GM13976 (cell line): ENCODE measurements around the gene KCNT2.

ENCODE experiments used
- DNase-seq: peaks from one replicate; pipeline ENCODE4 v3.0.0; 2012; ENCODE audit warnings: low spot score
- in situ Hi-C: fragments of 300-500 bp; cut with MboI; formaldehyde crosslinking; loops from one replicate; pipeline ENCODE4 v1.12.0; 2022; ENCODE audit warnings: low sequenced_read_pairs, mixed read lengths, inconsistent platforms; ENCODE audit not compliant: unreplicated experiment
- TF ChIP-seq, protein P1 (sequence below): IDR thresholded peaks from 2 replicates; pipeline ENCODE4 v1.5.1; 2012; ENCODE audit warnings: borderline replicate concordance, mild to moderate bottlenecking; ENCODE audit not compliant: insufficient read depth; ENCODE audit errors: extremely low read depth, missing control alignments, control extremely low read depth

The KCNT2 gene

DNA sequence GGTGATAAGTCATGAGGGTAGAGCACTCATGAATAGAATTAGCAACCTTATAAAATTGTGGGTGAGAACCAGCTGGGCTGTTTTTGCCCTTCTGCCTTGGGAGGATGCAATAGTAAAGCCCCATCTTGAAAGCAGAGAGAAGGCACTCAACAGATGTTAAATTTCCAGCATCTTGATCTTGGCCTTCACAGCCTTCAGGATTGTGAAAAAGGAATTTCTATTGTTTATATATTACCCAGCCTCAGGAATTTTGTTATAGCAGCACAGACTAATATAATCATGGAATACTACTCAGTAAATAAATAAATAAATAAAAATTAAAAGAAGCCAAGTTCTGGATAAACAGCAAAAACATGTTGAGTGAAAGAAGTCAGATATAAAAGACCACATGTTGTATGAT, 175.2 kb downstream of the KCNT2 start:
- in situ Hi-C loops: no loop called here
- TF ChIP-seq, protein P1, sequence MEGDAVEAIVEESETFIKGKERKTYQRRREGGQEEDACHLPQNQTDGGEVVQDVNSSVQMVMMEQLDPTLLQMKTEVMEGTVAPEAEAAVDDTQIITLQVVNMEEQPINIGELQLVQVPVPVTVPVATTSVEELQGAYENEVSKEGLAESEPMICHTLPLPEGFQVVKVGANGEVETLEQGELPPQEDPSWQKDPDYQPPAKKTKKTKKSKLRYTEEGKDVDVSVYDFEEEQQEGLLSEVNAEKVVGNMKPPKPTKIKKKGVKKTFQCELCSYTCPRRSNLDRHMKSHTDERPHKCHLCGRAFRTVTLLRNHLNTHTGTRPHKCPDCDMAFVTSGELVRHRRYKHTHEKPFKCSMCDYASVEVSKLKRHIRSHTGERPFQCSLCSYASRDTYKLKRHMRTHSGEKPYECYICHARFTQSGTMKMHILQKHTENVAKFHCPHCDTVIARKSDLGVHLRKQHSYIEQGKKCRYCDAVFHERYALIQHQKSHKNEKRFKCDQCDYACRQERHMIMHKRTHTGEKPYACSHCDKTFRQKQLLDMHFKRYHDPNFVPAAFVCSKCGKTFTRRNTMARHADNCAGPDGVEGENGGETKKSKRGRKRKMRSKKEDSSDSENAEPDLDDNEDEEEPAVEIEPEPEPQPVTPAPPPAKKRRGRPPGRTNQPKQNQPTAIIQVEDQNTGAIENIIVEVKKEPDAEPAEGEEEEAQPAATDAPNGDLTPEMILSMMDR: no peak
- no peak for DNase-seq

DNA sequence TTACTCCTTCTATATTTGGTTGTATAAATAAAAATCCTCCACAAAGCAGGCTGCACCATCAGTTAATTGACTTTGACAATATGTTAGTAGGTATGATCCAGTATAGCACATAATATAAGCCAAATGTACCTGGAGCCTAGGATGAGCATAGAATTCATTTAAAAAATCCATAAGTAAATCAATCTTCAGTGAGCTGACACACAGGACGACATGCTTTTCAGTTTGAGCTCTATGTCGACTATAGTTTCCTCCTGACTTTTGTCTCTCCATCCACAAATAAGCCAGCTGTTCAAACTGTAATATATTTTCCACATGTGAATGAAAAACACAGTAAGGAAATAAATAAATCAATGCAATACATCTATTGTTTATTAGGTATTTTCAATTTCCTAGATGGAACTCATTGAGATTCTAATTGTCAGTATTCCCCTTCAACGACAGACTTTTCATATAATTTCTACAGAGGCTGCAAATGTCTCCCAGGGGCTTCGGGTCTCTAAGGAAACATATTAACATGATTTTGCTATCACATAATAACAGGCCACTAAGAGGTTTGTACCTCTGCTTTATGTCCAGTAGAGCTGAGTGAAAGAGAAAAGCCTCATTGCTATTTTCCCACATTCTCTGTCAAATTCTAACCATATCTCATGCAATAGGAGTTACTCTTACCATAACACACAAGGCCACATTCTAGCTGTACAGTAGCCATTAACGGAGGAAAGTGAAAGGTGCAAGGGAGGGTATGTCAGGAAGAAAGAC, 180.1 kb downstream of the KCNT2 start:
- TF ChIP-seq, protein P1: no peak
- in situ Hi-C loops: no loop called here
- no peak for DNase-seq

DNA sequence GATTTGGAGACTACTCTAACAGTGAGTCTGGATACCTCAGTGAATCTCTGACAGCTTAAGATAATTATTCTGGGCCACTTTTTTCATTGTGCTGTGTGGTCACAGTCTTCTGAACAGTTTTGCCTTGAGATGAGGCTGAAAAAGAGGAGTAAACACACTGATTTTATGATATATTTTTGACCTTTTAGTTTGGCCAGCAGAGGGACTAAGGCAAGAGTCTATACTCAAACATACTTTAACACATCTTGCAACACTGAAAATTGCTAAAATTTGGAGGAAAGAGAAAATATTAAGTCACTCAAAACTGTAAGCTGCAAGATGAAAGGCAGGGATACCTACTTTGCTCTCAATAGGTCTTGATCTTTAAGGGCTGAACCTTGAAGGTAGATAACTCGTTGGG, 182.7 kb downstream of the KCNT2 start:
- TF ChIP-seq, protein P1: no peak
- DNase-seq: no peak
- in situ Hi-C loops: no loop called here

DNA sequence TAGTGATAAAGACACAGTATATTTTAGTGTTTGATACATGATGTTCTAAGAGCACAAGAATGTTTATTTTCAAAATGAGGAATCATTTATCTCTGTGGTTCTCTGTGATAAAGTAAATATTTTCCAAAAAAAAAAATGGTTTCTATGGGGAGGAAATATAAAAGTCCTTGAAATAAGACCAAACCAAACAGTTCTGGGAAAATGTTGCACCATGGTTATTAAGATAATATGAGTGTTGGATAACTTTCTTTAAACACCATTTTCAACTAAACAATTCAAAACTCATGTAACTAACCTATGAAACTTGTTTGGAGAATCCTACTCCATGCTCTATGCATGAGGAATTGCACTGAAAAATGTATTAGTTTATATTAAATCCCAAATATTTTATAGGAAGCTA, 184.6 kb downstream of the KCNT2 start:
- DNase-seq: no peak
- in situ Hi-C loops: no loop called here
- TF ChIP-seq, protein P1: no peak

DNA sequence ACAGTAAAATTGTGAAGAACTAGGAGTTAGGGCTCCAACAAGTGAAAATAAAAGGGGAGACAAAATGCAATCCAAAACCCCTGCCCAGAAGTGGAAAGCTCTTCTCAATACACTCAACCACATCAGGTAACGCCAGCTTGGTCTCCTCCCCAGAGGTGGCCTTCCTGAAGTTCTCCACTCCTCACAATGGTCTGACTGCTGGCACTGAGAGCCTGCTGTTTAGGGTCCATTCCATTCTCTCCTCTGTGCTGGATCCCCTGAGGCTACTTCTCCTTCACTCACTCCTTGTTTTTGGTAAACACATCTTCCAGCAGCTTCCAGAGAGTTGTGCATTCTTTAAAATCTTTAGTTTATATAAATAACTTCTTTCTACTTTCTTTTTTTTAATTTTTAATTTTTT, 189.5 kb downstream of the KCNT2 start:
- DNase-seq: no peak
- TF ChIP-seq, protein P1: no peak
- in situ Hi-C loops: no loop called here

DNA sequence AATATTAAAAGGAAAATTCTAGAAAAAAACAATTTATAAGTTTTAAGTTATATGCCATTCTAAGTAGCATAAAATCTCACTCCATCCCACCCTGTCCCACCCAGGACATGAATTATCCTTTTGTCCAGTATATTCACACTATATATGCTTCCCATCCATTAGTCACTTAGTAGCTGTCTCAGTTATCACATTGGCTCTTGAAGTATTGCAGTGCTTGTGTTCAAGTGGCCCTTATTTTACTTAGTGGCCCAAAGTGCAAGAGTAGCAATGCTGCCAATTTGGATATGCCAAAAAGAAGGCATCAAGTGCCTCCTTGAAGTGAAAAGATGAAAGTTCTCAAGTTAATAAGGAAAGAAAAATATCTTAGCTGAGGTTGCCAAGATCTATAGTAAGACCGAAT, 192.3 kb downstream of the KCNT2 start:
- in situ Hi-C loops: no loop called here
- no peak for DNase-seq

More for the DNA sequence above, 192.3 kb downstream of the KCNT2 start:
- TF ChIP-seq, protein P1: no peak
